Breast epithelium (tissue), 4 donors: ENCODE data around the gene LAMTOR2. TPM values are rescaled to one million over a fixed set of nuclear protein-coding genes. Genes with fewer than 3 reads are reported as not detected.
A peak's percentile ranks its signal among the peaks of the same experiment; 100 is the strongest.

Source experiments
- DNase-seq, 2 donors: peaks; one replicate each; pipeline ENCODE4 v3.0.0-alpha.2; 2019; ENCODE audit warnings: low spot score in 2 of 2
- H3K27ac ChIP-seq, 2 donors: fragments of 200-600 bp; sonication (generic) in 1 of 2; one replicate each; pipeline ENCODE4 v1.5.1; 2016 to 2019; ENCODE audit warnings: mild to moderate bottlenecking in 1 of 2
- H3K27me3 ChIP-seq, 2 donors: fragments of 200-600 bp; sonication (generic) in 1 of 2; one replicate each; pipeline versions ENCODE4 v1.5.1 to v1.6.0; 2017 to 2019; ENCODE audit warnings: control low read depth in 1 of 2, mild to moderate bottlenecking in 1 of 2
- H3K36me3 ChIP-seq: fragments of 200-600 bp; one replicate; pipeline ENCODE4 v1.5.1; 2019
- H3K4me1 ChIP-seq, 2 donors: fragments of 200-600 bp; sonication (generic); one replicate each; pipeline ENCODE4 v1.5.1; 2016 to 2019; ENCODE audit warnings: control low read depth in 1 of 2
- H3K4me3 ChIP-seq, 3 donors: fragments of 200-600 bp; sonication (generic); 1 replicate in 2 of 3; 2 replicates in 1 of 3; pipeline ENCODE4 v1.5.1; 2016 to 2019; ENCODE audit warnings: mild to moderate bottlenecking in 3 of 3, moderate library complexity in 2 of 3
- H3K9me3 ChIP-seq, 2 donors: fragments of 200-600 bp; sonication (generic) in 1 of 2; one replicate each; pipeline ENCODE4 v1.5.1; 2016 to 2019; ENCODE audit warnings: control low read depth in 1 of 2
- CTCF ChIP-seq, 3 donors: fragments of 450-650 bp; IDR thresholded peaks; one replicate each; pipeline ENCODE4 v1.5.1; 2016 to 2017; ENCODE audit warnings: antibody characterized with exemption in 3 of 3, mild to moderate bottlenecking in 3 of 3, moderate library complexity in 3 of 3
- POLR2A ChIP-seq: fragments of 450-650 bp; IDR thresholded peaks from one replicate; pipeline ENCODE4 v1.6.1; 2016; ENCODE audit warnings: antibody characterized with exemption, mild to moderate bottlenecking, moderate library complexity
- POLR2AphosphoS5 ChIP-seq, 3 donors: sonication (generic); formaldehyde crosslinking; IDR thresholded peaks; one replicate each; pipeline ENCODE4 v1.6.1; 2017; ENCODE audit warnings: antibody characterized with exemption in 3 of 3
- intact Hi-C: fragments of 100-400 bp; cut with DNase I; formaldehyde crosslinking; loops from one replicate; pipeline ENCODE4 v1.15.1; 2023; ENCODE audit warnings: low total_unique reads
- total RNA-seq, 3 donors: library from RNA; depleted of rRNA; stranded (reverse); fragments of >200 nt; gene quantifications; one replicate each; pipeline ENCODE4 v1.1.0, GENCODE V29; 2016

LAMTOR2 gene
- total RNA-seq, 3 donors from 2014 or later: 60.7 to 75.5 (median 69.8) TPM

- peaks cover 36 to 39% of the 10 kb centered on the region in 2 donors for H3K4me1 ChIP-seq
- H3K4me3 ChIP-seq: peak overlapping the region in 1 of 3 donors; percentile 31
- intact Hi-C loops: no loop called here
- peak overlapping the region; percentile 99 for H3K27ac ChIP-seq
- no peaks in the 10 kb centered on the region for H3K9me3 ChIP-seq
- DNase-seq: peak; percentile 91 to 92
- H3K36me3 ChIP-seq: no peaks in the 10 kb centered on the region
- no peak for TF ChIP-seq CTCF (IDR thresholded peaks at IDR 0.05)
- peak in 2 of 3 donors; percentile 69 to 80 for TF ChIP-seq POLR2AphosphoS5 (IDR thresholded peaks at IDR 0.05)
- no peaks in the 10 kb centered on the region for H3K27me3 ChIP-seq
These were observed 49.7 kb downstream of the LAMTOR2 start for GRCh38 chr1:156104065-156104810.

GRCh38 chr1:156104861-156105832 lies 50.6 kb downstream of the LAMTOR2 start:
- H3K4me3 ChIP-seq: peak overlapping the region; percentile 16 to 65 (median 50)

GRCh38 chr1:156106624-156107488 lies 52.3 kb downstream of the LAMTOR2 start:
- Histone ChIP-seq H3K27me3 (no peaks in the 10 kb centered on the region), H3K4me1 (peaks cover 35 to 39% of the 10 kb centered on the region in 2 donors), H3K4me3 (peak overlapping the region; percentile 16 to 65 (median 50)), H3K9me3 (no peaks in the 10 kb centered on the region), H3K27ac (peak overlapping the region; percentile 99), H3K36me3 (no peaks in the 10 kb centered on the region)
- intact Hi-C loops: no loop called here
- no peak for TF ChIP-seq CTCF (IDR thresholded peaks at IDR 0.05)
- no peak for TF ChIP-seq POLR2A
- TF ChIP-seq POLR2AphosphoS5 (IDR thresholded peaks at IDR 0.05): no peak
- no peak for DNase-seq

More at GRCh38 chr1:156104861-156105832, 50.6 kb downstream of the LAMTOR2 start:
- H3K36me3 ChIP-seq: no peaks in the 10 kb centered on the region
- TF ChIP-seq POLR2AphosphoS5 (IDR thresholded peaks at IDR 0.05): no peak
- no peak for TF ChIP-seq CTCF (IDR thresholded peaks at IDR 0.05)
- TF ChIP-seq POLR2A: no peak
- no peaks in the 10 kb centered on the region for H3K9me3 ChIP-seq
- intact Hi-C loops: no loop called here
- H3K4me1 ChIP-seq: peaks cover 36 to 39% of the 10 kb centered on the region in 2 donors
- DNase-seq: no peak
- no peaks in the 10 kb centered on the region for H3K27me3 ChIP-seq
- peak overlapping the region; percentile 99 for H3K27ac ChIP-seq

- intact Hi-C loops: no loop called here
- peaks cover 28 to 30% of the 10 kb centered on the region in 2 donors for H3K4me1 ChIP-seq
- H3K27ac ChIP-seq: peak overlapping the region; percentile 78 to 99
- H3K36me3 ChIP-seq: no peaks in the 10 kb centered on the region
- no peaks in the 10 kb centered on the region for H3K9me3 ChIP-seq
- no peak for TF ChIP-seq POLR2A
- no peak for TF ChIP-seq CTCF (IDR thresholded peaks at IDR 0.05)
- TF ChIP-seq POLR2AphosphoS5 (IDR thresholded peaks at IDR 0.05): no peak
- no peaks in the 10 kb centered on the region for H3K27me3 ChIP-seq
- no peak overlapping the region for H3K4me3 ChIP-seq
- DNase-seq: no peak
These were observed 53.5 kb downstream of the LAMTOR2 start for GRCh38 chr1:156108057-156108456.

Other genes starting within 250 kb of the LAMTOR2 start
- 10 to 100 TPM; 33.3 to 56.4 (median 56.1) TPM for gene GON4L, start 197.6 kb upstream of the LAMTOR2 start, total RNA-seq
- 1 to 10 TPM; 4.5 to 8.2 (median 5.0) TPM for gene SYT11, start 195.2 kb upstream of the LAMTOR2 start, total RNA-seq
- 10 to 100 TPM; 29.2 to 32.6 (median 29.4) TPM for gene RIT1, start 143.4 kb upstream of the LAMTOR2 start, total RNA-seq
- 10 to 100 TPM; 52.0 to 81.5 (median 64.2) TPM for gene KHDC4, start 120.4 kb upstream of the LAMTOR2 start, total RNA-seq
- gene RXFP4, start 113.1 kb upstream of the LAMTOR2 start, total RNA-seq: not detected
- gene ARHGEF2, start 76.2 kb upstream of the LAMTOR2 start, total RNA-seq: 10 to 100 TPM; 81.8 to 93.7 (median 90.4) TPM
- gene SSR2, start 33.8 kb upstream of the LAMTOR2 start, total RNA-seq: 100 to 1,000 TPM; 305 to 407 (median 370) TPM
- 10 to 100 TPM; 22.1 to 27.1 (median 23.3) TPM for gene UBQLN4, start 984 bp upstream of the LAMTOR2 start, total RNA-seq
- 10 to 100 TPM in 2 of 3 donors, not detected in 1; 40.3 to 68.6 TPM for gene RAB25, start 6.4 kb downstream of the LAMTOR2 start, total RNA-seq
- gene MEX3A, start 27.7 kb downstream of the LAMTOR2 start, total RNA-seq: 1 to 10 TPM in 2 of 3 donors, under 1 TPM in 1; 0.32 to 1.3 (median 1.3) TPM
- gene LMNA, start 59.9 kb downstream of the LAMTOR2 start, total RNA-seq: 100 to 1,000 TPM; 292 to 367 (median 319) TPM
- gene SEMA4A, start 98.8 kb downstream of the LAMTOR2 start, total RNA-seq: 10 to 100 TPM in 1 of 3 donors, 1 to 10 TPM in 2; 1.4 to 21.5 (median 9.2) TPM
- 10 to 100 TPM; 10.7 to 23.7 (median 13.8) TPM for gene SLC25A44, start 139.3 kb downstream of the LAMTOR2 start, total RNA-seq
- 10 to 100 TPM; 41.4 to 75.2 (median 60.3) TPM for gene PMF1, start 158.2 kb downstream of the LAMTOR2 start, total RNA-seq
- gene BGLAP, start 187.4 kb downstream of the LAMTOR2 start, total RNA-seq: 1 to 10 TPM in 1 of 3 donors, under 1 TPM in 2; 0.32 to 2.9 (median 0.98) TPM
- gene PAQR6, start 193.3 kb downstream of the LAMTOR2 start, total RNA-seq: 1 to 10 TPM; 1.8 to 3.9 (median 2.5) TPM
- gene SMG5, start 228.0 kb downstream of the LAMTOR2 start, total RNA-seq: 10 to 100 TPM; 35.7 to 67.8 (median 54.7) TPM
- gene TMEM79, start 229.5 kb downstream of the LAMTOR2 start, total RNA-seq: 1 to 10 TPM; 1.3 to 7.8 (median 4.9) TPM
- gene GLMP, start 240.9 kb downstream of the LAMTOR2 start, total RNA-seq: 10 to 100 TPM; 36.4 to 68.5 (median 40.2) TPM
- gene VHLL, start 244.5 kb downstream of the LAMTOR2 start, total RNA-seq: under 1 TPM in 1 of 3 donors, not detected in 2; 0.98 TPM